ENCODE data around the gene AIG1. TPM values are rescaled to one million over a fixed set of nuclear protein-coding genes. Genes with fewer than 3 reads are reported as not detected.

The AIG1 gene
- total and polyA plus RNA-seq, 2 of the 4 experiments (the other 2 are of a cell fraction) = 21.3 to 27.1 TPM

GRCh38 chr6:143299253-143300166, 238.8 kb downstream of the AIG1 start:
- intact Hi-C loops (cut with micrococcal nuclease) (no loop called here), dilution Hi-C loops (cut with HindIII; ENCODE audit: low sequenced_read_pairs, unreplicated experiment) (no loop called here), in situ Hi-C loops (cut with MboI; ENCODE audit: low sequenced_read_pairs) (no loop called here)
- Histone ChIP-seq H3K27ac (ENCODE audit: insufficient read depth, low read length) (no peak overlapping the region), H2AFZ (replicated peaks; ENCODE audit: low read length, poor library complexity) (no peak overlapping the region), H3K9me3 (ENCODE audit: control insufficient read depth, insufficient read depth, low read length) (no peaks in the 10 kb centered on the region), H3K4me3 (ENCODE audit: insufficient read depth, low read depth, low read length) (no peak overlapping the region), H2BK5ac (ENCODE audit: low read depth, low read length, poor library complexity, severe bottlenecking) (no peak overlapping the region), H4K20me1 (ENCODE audit: insufficient read depth, low read length) (no peaks in the 10 kb centered on the region), H3K27me3 (ENCODE audit: control insufficient read depth, insufficient read depth, low read length) (no peaks in the 10 kb centered on the region), H3K9me1 (ENCODE audit: insufficient read depth, low read length) (no peaks in the 10 kb centered on the region), H2AK5ac (ENCODE audit: low read depth, low read length) (no peak overlapping the region), H4K5ac (ENCODE audit: low read depth, low read length) (no peak overlapping the region), H3K79me1 (ENCODE audit: low read depth in 1 of 2, low read length in 2 of 2) (no peaks in the 10 kb centered on the region), H3K14ac (replicated peaks; ENCODE audit: low read depth, low read length) (no peak overlapping the region), H3K23ac (ENCODE audit: low read depth, low read length) (no peak overlapping the region), H3K4me1 (ENCODE audit: control insufficient read depth, insufficient read depth, low read length) (no peaks in the 10 kb centered on the region), H3K36me3 (ENCODE audit: control insufficient read depth, insufficient read depth, low read length) (no peaks in the 10 kb centered on the region), H2BK120ac (ENCODE audit: low read depth, low read length) (no peak overlapping the region), H2AK9ac (replicated peaks; ENCODE audit: low read depth, low read length, poor library complexity) (no peak overlapping the region), H4K91ac (ENCODE audit: insufficient read depth, low read depth, low read length) (no peak overlapping the region), H3K4ac (ENCODE audit: low read depth, low read length) (no peak overlapping the region), H3K18ac (ENCODE audit: low read depth, low read length) (no peak overlapping the region), H2BK15ac (ENCODE audit: low read depth, low read length) (no peak overlapping the region), H2BK20ac (ENCODE audit: low read depth, low read length) (no peak overlapping the region), H3K9ac (ENCODE audit: low read depth, low read length) (no peak overlapping the region), H3K56ac (ENCODE audit: extremely low read depth, insufficient read depth, low read length) (no peak overlapping the region), H4K8ac (ENCODE audit: low read depth in 2 of 2, low read length in 2 of 2) (no peak overlapping the region), H3K4me2 (ENCODE audit: low read depth, low read length) (no peak overlapping the region)
- DNase-seq = no peak
- no TSS peak for BruUV-seq (replicated peaks)
- TF ChIP-seq POLR2A (IDR thresholded peaks at IDR 0.05; ENCODE audit: low read depth, low read length) (no peak), CTCF (conservative IDR thresholded peaks at IDR 0.05; ENCODE audit: low read depth, low read length) (no peak), FOS (IDR thresholded peaks at IDR 0.05; ENCODE audit: low read depth, low read length) (no peak), MAFK (IDR thresholded peaks at IDR 0.05; ENCODE audit: low read depth, low read length) (no peak), MXI1 (IDR thresholded peaks at IDR 0.05; ENCODE audit: borderline replicate concordance, low read depth, low read length) (no peak), MAZ (IDR thresholded peaks at IDR 0.05; ENCODE audit: borderline replicate concordance, low read depth, low read length) (no peak), SMC3 (IDR thresholded peaks at IDR 0.05; ENCODE audit: low read depth, low read length) (no peak), ELK1 (IDR thresholded peaks at IDR 0.05; ENCODE audit: borderline replicate concordance, low read depth, low read length) (no peak), BHLHE40 (IDR thresholded peaks at IDR 0.05; ENCODE audit: low read depth, low read length) (no peak), RFX5 (IDR thresholded peaks at IDR 0.05; ENCODE audit: low read depth, low read length) (no peak), RAD21 (IDR thresholded peaks at IDR 0.05; ENCODE audit: low read length) (no peak), NFE2L2 (IDR thresholded peaks at IDR 0.05; ENCODE audit: low read depth, low read length) (no peak), RCOR1 (IDR thresholded peaks at IDR 0.05; ENCODE audit: insufficient replicate concordance, low read length) (no peak)
- WGBS, 2 experiments (ENCODE audit: extremely low coverage in 2 of 2, insufficient read length in 1 of 2) = 86% methylated on average over 2 of the region's 6 CpGs; no CpG with 5 or more reads in 1 of the 2 experiments
- no peak for ATAC-seq (ENCODE audit: low read depth)
- POLR2A ChIA-PET (ENCODE audit: unreplicated experiment) = no interaction called here
- CTCF ChIA-PET = no interaction called here
